ENCODE results near the gene RNF145. TPM values are rescaled to one million over a fixed set of nuclear protein-coding genes. Genes with fewer than 3 reads are reported as not detected.

RNF145 gene
- total and polyA plus RNA-seq, 10 of the 15 experiments (the other 5 are each of a cell fraction or from before 2014, with no cell fraction given): 9.7 to 58.1 (median 38.2) TPM

GRCh38 chr5:159224471-159224870 is 15.1 kb upstream of the RNF145 start:
- ChIA-PET RAD21 (ENCODE audit: unreplicated experiment) (no interaction called here), SMC1A (ENCODE audit: uncharacterized antibody, unreplicated experiment) (no interaction called here), CTCF (no interaction called here), POLR2A (no interaction called here)
- WGBS (ENCODE audit: insufficient coverage, insufficient replicate concordance, low lambda C conversion rate, missing lambda C conversion rate): 40% methylated on average over 1 of the region's 2 CpGs
- Histone ChIP-seq H3K9me3 (replicated peaks; ENCODE audit: control insufficient read depth, insufficient read depth, low read length) (no peaks in the 10 kb centered on the region), H3K79me2 (ENCODE audit: control insufficient read depth, insufficient read depth, low read length) (no peaks in the 10 kb centered on the region), H3K36me3 (ENCODE audit: control insufficient read depth in 2 of 2, insufficient read depth in 2 of 2, low read length in 1 of 2) (no peaks in the 10 kb centered on the region), H3K4me1 (ENCODE audit: control insufficient read depth, insufficient read depth, low read length) (no peaks in the 10 kb centered on the region), H3K27me3 (replicated peaks in 1 of 2; ENCODE audit: control insufficient read depth in 2 of 2, insufficient read depth in 2 of 2, low read length in 1 of 2) (no peaks in the 10 kb centered on the region), H4K20me1 (ENCODE audit: control insufficient read depth, insufficient read depth) (no peaks in the 10 kb centered on the region), H3K4me2 (ENCODE audit: control insufficient read depth, insufficient read depth) (no peak overlapping the region), H3K4me3 (no peak overlapping the region), H3K27ac (ENCODE audit: control insufficient read depth, insufficient read depth) (no peak overlapping the region), H3K9ac (ENCODE audit: control insufficient read depth, insufficient read depth, low read length) (no peak overlapping the region), H2AFZ (ENCODE audit: control insufficient read depth, low read depth, low read length) (no peak overlapping the region)
- intact Hi-C loops (cut with micrococcal nuclease; ENCODE audit: unreplicated experiment): no loop called here
- no peak for ATAC-seq
- no peak for TF ChIP-seq STAT3 (IDR thresholded peaks at IDR 0.05; ENCODE audit: low read depth, low read length)
- no peak for TF ChIP-seq SIX5 (IDR thresholded peaks at IDR 0.05; ENCODE audit: low read depth, low read length, severe bottlenecking)
- TF ChIP-seq MTA2 (IDR thresholded peaks at IDR 0.05; ENCODE audit: low read depth): no peak
- TF ChIP-seq SMC3 (IDR thresholded peaks at IDR 0.05; ENCODE audit: borderline replicate concordance, low read length): no peak
- TF ChIP-seq NFYB (IDR thresholded peaks at IDR 0.05; ENCODE audit: insufficient read depth, low read depth, low read length): no peak
- TF ChIP-seq ESRRA (IDR thresholded peaks at IDR 0.05; ENCODE audit: low read length): no peak
- no TSS peak for BruUV-seq (replicated peaks)
- FAIRE-seq: no peak
- in situ Hi-C loops (cut with MboI): no loop called here
- DNase-seq (ENCODE audit: low read depth, low spot score): no peak

- H3K27ac ChIP-seq (ENCODE audit: control insufficient read depth, insufficient read depth): no peak overlapping the region
- no peak overlapping the region for H3K9ac ChIP-seq (ENCODE audit: control insufficient read depth, insufficient read depth, low read length)
- ChIA-PET POLR2A (no interaction called here), CTCF (no interaction called here), RAD21 (ENCODE audit: unreplicated experiment) (no interaction called here), SMC1A (ENCODE audit: uncharacterized antibody, unreplicated experiment) (interaction anchor here (0.7 to 1.0 kb wide), 2 partner anchors 8 to 13 kb away, joined by 3 read pairs; no protein-coding TSS in a partner anchor)
- 57% methylated on average over 3 of the region's 3 CpGs for WGBS (ENCODE audit: insufficient coverage, insufficient replicate concordance, low lambda C conversion rate, missing lambda C conversion rate)
- no peak overlapping the region for H3K4me3 ChIP-seq
- no peaks in the 10 kb centered on the region for H3K4me1 ChIP-seq (ENCODE audit: control insufficient read depth, insufficient read depth, low read length)
- no peaks in the 10 kb centered on the region for H3K79me2 ChIP-seq (ENCODE audit: control insufficient read depth, insufficient read depth, low read length)
- in situ Hi-C loops (cut with MboI) (no loop called here), intact Hi-C loops (cut with micrococcal nuclease; ENCODE audit: unreplicated experiment) (no loop called here)
- H3K4me2 ChIP-seq (ENCODE audit: control insufficient read depth, insufficient read depth): no peak overlapping the region
- H3K9me3 ChIP-seq (replicated peaks; ENCODE audit: control insufficient read depth, insufficient read depth, low read length): no peaks in the 10 kb centered on the region
- no peak for FAIRE-seq
- no peak for DNase-seq (ENCODE audit: low read depth, low spot score)
- H3K36me3 ChIP-seq (ENCODE audit: control insufficient read depth in 2 of 2, insufficient read depth in 2 of 2, low read length in 1 of 2): no peaks in the 10 kb centered on the region
- no peak overlapping the region for H2AFZ ChIP-seq (ENCODE audit: control insufficient read depth, low read depth, low read length)
- no TSS peak for BruUV-seq (replicated peaks)
- H3K27me3 ChIP-seq (replicated peaks in 1 of 2; ENCODE audit: control insufficient read depth in 2 of 2, insufficient read depth in 2 of 2, low read length in 1 of 2): no peaks in the 10 kb centered on the region
- no peaks in the 10 kb centered on the region for H4K20me1 ChIP-seq (ENCODE audit: control insufficient read depth, insufficient read depth)
- ATAC-seq: no peak
- TF ChIP-seq RB1 (IDR thresholded peaks at IDR 0.05; ENCODE audit: borderline replicate concordance): no peak
- TF ChIP-seq ZNF24 (IDR thresholded peaks at IDR 0.05): no peak
- TF ChIP-seq RELB (IDR thresholded peaks at IDR 0.05; ENCODE audit: low read depth): no peak
- no peak for TF ChIP-seq CHD4 (IDR thresholded peaks at IDR 0.05)
- TF ChIP-seq MXI1 (IDR thresholded peaks at IDR 0.05; ENCODE audit: low read depth, low read length): no peak
- TF ChIP-seq POU2F2 (IDR thresholded peaks at IDR 0.05; ENCODE audit: borderline replicate concordance, low read depth, low read length): no peak
- no peak for TF ChIP-seq EP300 (IDR thresholded peaks at IDR 0.05; ENCODE audit: borderline replicate concordance in 1 of 2, control insufficient read depth in 1 of 2, low read depth in 2 of 2, low read length in 2 of 2)
- no peak for TF ChIP-seq PAX8 (IDR thresholded peaks at IDR 0.05)
- TF ChIP-seq CEBPZ (IDR thresholded peaks at IDR 0.05; ENCODE audit: low read depth, low read length): no peak
Observed at GRCh38 chr5:159223469-159223868, 14.1 kb upstream of the RNF145 start.
